GM12874 (cell line): ENCODE measurements around the gene TMEM52.

ENCODE experiments used
- TF ChIP-seq, protein P1 (sequence below): IDR thresholded peaks from 2 replicates; pipeline ENCODE4 v1.5.1; 2011; ENCODE audit warnings: low read depth, mild to moderate bottlenecking, control low read depth, low read length, moderate library complexity; ENCODE audit not compliant: insufficient read depth

Gene TMEM52

DNA sequence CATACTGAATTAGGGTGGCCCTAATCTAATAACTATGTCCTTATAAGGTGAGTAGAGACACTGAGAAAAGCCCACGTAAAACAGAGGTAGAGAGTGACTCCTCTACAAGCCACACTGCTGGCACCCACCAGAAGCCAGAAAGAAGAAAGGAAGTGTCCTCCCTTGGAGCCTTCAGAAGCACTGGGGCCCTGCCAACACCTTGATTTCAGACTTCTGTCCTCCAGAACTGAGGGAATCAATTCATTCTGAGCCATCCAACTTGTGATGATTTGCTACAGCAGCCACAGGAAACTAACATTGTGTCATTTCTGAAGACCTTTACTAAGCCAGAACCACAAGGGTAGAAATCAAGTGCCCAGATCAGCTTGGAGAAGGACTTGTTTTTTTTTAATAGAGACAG lies 43.1 kb downstream of the TMEM52 start:
- TF ChIP-seq, protein P1, sequence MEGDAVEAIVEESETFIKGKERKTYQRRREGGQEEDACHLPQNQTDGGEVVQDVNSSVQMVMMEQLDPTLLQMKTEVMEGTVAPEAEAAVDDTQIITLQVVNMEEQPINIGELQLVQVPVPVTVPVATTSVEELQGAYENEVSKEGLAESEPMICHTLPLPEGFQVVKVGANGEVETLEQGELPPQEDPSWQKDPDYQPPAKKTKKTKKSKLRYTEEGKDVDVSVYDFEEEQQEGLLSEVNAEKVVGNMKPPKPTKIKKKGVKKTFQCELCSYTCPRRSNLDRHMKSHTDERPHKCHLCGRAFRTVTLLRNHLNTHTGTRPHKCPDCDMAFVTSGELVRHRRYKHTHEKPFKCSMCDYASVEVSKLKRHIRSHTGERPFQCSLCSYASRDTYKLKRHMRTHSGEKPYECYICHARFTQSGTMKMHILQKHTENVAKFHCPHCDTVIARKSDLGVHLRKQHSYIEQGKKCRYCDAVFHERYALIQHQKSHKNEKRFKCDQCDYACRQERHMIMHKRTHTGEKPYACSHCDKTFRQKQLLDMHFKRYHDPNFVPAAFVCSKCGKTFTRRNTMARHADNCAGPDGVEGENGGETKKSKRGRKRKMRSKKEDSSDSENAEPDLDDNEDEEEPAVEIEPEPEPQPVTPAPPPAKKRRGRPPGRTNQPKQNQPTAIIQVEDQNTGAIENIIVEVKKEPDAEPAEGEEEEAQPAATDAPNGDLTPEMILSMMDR: no peak

DNA sequence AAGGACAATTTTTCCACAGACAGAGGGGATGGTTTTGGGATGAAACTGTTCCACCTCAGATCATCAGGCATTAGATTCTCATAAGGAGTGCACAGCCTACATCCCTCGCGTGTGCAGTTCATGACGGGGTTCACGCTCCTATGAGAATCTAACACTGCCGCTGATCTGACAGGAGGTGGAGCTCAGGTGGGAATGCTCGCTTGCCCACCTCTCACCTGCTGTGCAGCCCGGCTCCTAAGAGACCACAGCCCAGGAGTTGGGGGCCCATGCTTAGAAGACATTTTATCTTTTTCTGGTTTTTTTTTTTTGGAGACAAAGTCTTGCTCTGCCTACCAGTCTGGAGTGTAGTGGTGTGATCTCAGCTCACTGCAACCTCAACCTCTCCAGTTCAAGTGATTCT lies 44.2 kb downstream of the TMEM52 start:
- TF ChIP-seq, protein P1: no peak

DNA sequence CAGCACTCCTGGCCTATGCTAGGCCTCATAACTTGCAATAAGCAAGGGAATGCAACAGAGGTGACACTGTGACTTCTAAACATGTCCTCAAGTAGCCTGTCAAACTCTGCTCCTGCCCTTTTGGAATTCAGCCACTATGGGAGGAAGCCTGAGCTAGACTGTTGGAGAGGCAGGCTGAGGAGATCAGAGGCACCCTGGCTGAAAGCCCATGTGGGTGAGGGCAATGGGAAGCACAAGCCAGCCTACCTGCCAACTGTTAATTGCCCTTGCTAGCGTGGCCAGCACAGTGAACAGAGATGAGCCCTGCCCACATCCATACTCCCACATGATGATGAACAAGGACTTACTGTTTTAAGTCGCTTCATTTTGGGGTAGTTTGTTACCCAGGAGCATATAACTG lies 45.9 kb downstream of the TMEM52 start:
- TF ChIP-seq, protein P1: no peak

DNA sequence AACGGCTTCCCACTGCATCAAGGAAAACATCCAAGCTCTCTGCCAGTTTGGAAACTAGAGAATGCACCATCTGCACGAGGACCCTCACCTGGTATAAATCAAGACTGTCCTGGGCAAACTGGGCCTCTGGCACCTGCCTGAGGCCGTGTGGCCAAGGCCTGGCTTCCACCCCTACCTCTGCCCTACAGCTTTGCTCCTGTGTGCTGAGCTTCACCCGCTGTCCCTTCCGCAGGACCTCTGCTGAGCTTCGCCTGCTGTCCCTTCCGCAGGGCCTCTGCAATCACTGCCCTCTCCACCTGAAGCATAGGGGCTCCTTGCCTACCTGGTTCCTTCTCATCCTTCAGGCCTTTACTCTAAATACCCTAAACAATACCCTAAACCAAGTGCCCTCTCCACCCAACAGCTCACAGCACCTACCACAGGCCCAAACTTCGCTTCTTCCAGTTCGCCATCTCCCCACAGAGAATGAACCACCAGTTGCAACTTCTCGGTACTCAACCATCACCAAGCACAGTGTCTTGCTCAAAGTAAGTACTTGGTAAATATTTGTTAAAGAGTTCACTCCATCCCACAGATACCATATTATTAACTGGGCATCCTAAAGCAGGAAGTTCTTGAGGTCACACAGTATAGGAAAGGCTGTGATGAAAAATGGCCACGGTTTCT lies 46.6 kb downstream of the TMEM52 start:
- TF ChIP-seq, protein P1: no peak

DNA sequence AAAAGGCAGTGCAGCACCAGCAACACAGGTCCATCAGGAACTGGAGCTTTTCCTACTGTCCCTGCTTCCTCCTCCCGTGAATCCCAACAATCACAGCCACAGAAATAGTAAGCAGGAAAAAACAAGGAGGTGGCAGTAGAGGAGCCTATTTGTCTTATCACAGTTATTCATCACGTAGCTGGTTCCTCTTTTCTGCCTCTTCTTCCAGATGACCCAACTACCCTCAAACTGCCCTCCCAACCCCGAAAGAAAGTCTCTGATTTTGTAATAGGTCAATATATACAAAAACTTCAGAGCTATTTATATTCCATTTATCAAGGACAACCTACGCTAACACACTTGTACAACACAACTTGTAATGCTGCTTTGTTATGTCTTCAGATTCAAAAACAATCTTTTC lies 49.6 kb downstream of the TMEM52 start:
- TF ChIP-seq, protein P1: no peak
